HepG2 (cell line): ENCODE results near the gene INSIG2. TPM values are rescaled to one million over a fixed set of nuclear protein-coding genes. Genes with fewer than 3 reads are reported as not detected.

Experiments
- FOXA3 ChIP-seq: IDR thresholded peaks from 2 replicates; pipeline ENCODE4 v1.6.1; 2016; ENCODE audit warnings: missing genetic modification reagents, missing compliant biosample characterization
- GFI1 ChIP-seq: sonication (generic); formaldehyde crosslinking; IDR thresholded peaks from 2 replicates; pipeline ENCODE4 v1.5.0; 2020; ENCODE audit warnings: missing genetic modification reagents, mild to moderate bottlenecking, borderline replicate concordance
- GTF3A ChIP-seq: sonication (generic); formaldehyde crosslinking; conservative IDR thresholded peaks from 2 replicates; pipeline ENCODE4 v1.4.0; 2020; ENCODE audit warnings: mild to moderate bottlenecking, missing genetic modification reagents
- IRF1 ChIP-seq: sonication (generic); formaldehyde crosslinking; IDR thresholded peaks from 2 replicates; pipeline ENCODE4 v1.4.0; 2020; ENCODE audit warnings: low read depth, mild to moderate bottlenecking, missing genetic modification reagents
- MTA3 ChIP-seq: sonication (generic); formaldehyde crosslinking; IDR thresholded peaks from 2 replicates; pipeline ENCODE4 v1.4.0; 2020; ENCODE audit warnings: missing genetic modification reagents
- SKIL ChIP-seq: sonication (generic); formaldehyde crosslinking; IDR thresholded peaks from 2 replicates; pipeline ENCODE4 v1.8.0; 2022; ENCODE audit warnings: missing genetic modification reagents, mild to moderate bottlenecking, moderate library complexity, borderline replicate concordance
- TEAD3 ChIP-seq: optimal IDR thresholded peaks from 2 replicates; pipeline ENCODE3; 2016; ENCODE audit warnings: borderline replicate concordance
- U2AF2 ChIP-seq: fragments of 200-400 bp; formaldehyde crosslinking; IDR thresholded peaks from 2 replicates; pipeline ENCODE4 v1.6.1; 2017; ENCODE audit warnings: low read depth, mild to moderate bottlenecking, low read length
- ZBED4 ChIP-seq: sonication (generic); formaldehyde crosslinking; IDR thresholded peaks from 2 replicates; pipeline ENCODE4 v1.4.0; 2020; ENCODE audit warnings: missing genetic modification reagents, borderline replicate concordance
- ZBTB43 ChIP-seq: sonication (generic); formaldehyde crosslinking; conservative IDR thresholded peaks from 2 replicates; pipeline ENCODE4 v1.4.0; 2020; ENCODE audit warnings: missing genetic modification reagents
- ZKSCAN5 ChIP-seq: sonication (generic); formaldehyde crosslinking; IDR thresholded peaks from 2 replicates; pipeline ENCODE4 v1.5.1; 2020; ENCODE audit warnings: mild to moderate bottlenecking, missing genetic modification reagents
- ZNF256 ChIP-seq: sonication (generic); formaldehyde crosslinking; conservative IDR thresholded peaks from 2 replicates; pipeline ENCODE4 v1.4.0; 2020; ENCODE audit warnings: missing genetic modification reagents
- ZNF749 ChIP-seq: sonication (generic); formaldehyde crosslinking; IDR thresholded peaks from 2 replicates; pipeline ENCODE4 v1.8.0; 2022; ENCODE audit warnings: mild to moderate bottlenecking, missing genetic modification reagents, moderate library complexity, borderline replicate concordance
- ZNF878 ChIP-seq: sonication (generic); formaldehyde crosslinking; IDR thresholded peaks from 2 replicates; pipeline ENCODE4 v1.8.1; 2023; ENCODE audit warnings: mild to moderate bottlenecking, missing genetic modification reagents, moderate library complexity
- polyA plus RNA-seq, 8 experiments: library from polyadenylated mRNA; depleted of rRNA in 3 of 8; stranded (reverse) in 7 of 8; unstranded in 1 of 8; fragments of >200 nt; fragmentation: Illumina TruSeq in 4 of 8; extraction: Trizol in 4 of 8; gene quantifications; 2 replicates each; pipeline versions ENCODE4 v1.2.1 to v1.2.3, GENCODE V29; 2011 to 2016; ENCODE audit warnings: low read depth in 4 of 8, missing spikeins in 1 of 8, mixed read lengths in 1 of 8; ENCODE audit not compliant: insufficient read depth in 1 of 8
- total RNA-seq, 5 experiments: library from RNA; depleted of rRNA; stranded (reverse); fragments of >200 nt; fragmentation: Illumina TruSeq; extraction: Trizol; gene quantifications; 2 replicates each; pipeline ENCODE4 v1.2.3, GENCODE V29; 2016; ENCODE audit warnings: low read depth in 1 of 5
- TF ChIP-seq, protein P1 (sequence below): sonication (generic); formaldehyde crosslinking; conservative IDR thresholded peaks from 2 replicates; pipeline ENCODE4 v1.8.0; 2022; ENCODE audit warnings: low read depth, missing genetic modification reagents
- TF ChIP-seq, protein P2 (sequence below): sonication (generic); formaldehyde crosslinking; conservative IDR thresholded peaks from 2 replicates; pipeline ENCODE4 v1.8.0; 2022; ENCODE audit warnings: mild to moderate bottlenecking, moderate library complexity, missing genetic modification reagents

Gene INSIG2
- total and polyA plus RNA-seq, 2 of the 13 experiments (the other 11 are each of a cell fraction or from before 2014, with no cell fraction given), result 73.5 to 481 TPM

GRCh38 chr2:118146315-118147283 lies 58.3 kb downstream of the INSIG2 start (continued):
- TF ChIP-seq ZBTB43 (CRISPR knock-in tag) (no peak), ZBED4 (CRISPR knock-in tag) (no peak), GFI1 (CRISPR knock-in tag) (no peak), GTF3A (CRISPR knock-in tag) (no peak), ZNF878 (CRISPR knock-in tag) (no peak), MTA3 (no peak), SKIL (no peak), ZNF749 (no peak), TEAD3 (CRISPR knock-in tag) (peak; percentile 4), ZNF256 (CRISPR knock-in tag) (no peak), IRF1 (CRISPR knock-in tag) (no peak), FOXA3 (CRISPR knock-in tag) (no peak), ZKSCAN5 (CRISPR knock-in tag) (no peak), U2AF2 (no peak)
- TF ChIP-seq, protein P1, sequence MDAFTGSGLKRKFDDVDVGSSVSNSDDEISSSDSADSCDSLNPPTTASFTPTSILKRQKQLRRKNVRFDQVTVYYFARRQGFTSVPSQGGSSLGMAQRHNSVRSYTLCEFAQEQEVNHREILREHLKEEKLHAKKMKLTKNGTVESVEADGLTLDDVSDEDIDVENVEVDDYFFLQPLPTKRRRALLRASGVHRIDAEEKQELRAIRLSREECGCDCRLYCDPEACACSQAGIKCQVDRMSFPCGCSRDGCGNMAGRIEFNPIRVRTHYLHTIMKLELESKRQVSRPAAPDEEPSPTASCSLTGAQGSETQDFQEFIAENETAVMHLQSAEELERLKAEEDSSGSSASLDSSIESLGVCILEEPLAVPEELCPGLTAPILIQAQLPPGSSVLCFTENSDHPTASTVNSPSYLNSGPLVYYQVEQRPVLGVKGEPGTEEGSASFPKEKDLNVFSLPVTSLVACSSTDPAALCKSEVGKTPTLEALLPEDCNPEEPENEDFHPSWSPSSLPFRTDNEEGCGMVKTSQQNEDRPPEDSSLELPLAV, result no peak
- TF ChIP-seq, protein P2, sequence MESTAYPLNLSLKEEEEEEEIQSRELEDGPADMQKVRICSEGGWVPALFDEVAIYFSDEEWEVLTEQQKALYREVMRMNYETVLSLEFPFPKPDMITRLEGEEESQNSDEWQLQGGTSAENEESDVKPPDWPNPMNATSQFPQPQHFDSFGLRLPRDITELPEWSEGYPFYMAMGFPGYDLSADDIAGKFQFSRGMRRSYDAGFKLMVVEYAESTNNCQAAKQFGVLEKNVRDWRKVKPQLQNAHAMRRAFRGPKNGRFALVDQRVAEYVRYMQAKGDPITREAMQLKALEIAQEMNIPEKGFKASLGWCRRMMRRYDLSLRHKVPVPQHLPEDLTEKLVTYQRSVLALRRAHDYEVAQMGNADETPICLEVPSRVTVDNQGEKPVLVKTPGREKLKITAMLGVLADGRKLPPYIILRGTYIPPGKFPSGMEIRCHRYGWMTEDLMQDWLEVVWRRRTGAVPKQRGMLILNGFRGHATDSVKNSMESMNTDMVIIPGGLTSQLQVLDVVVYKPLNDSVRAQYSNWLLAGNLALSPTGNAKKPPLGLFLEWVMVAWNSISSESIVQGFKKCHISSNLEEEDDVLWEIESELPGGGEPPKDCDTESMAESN (CRISPR knock-in tag), result 0 out of 2 replicates have a peak, but pooled peaks have one; percentile 14
